GM12878 (cell line): ENCODE data around the gene JMJD6. TPM values are rescaled to one million over a fixed set of nuclear protein-coding genes. Genes with fewer than 3 reads are reported as not detected.

Source experiments
- ASH2L ChIP-seq: fragments of 300-600, 200-600 bp; sonication (generic); IDR thresholded peaks from 2 replicates; pipeline ENCODE4 v1.6.1; 2017; ENCODE audit warnings: low read depth, mild to moderate bottlenecking, borderline replicate concordance
- BCL11A ChIP-seq: IDR thresholded peaks from 2 replicates; pipeline ENCODE4 v1.6.1; 2011; ENCODE audit warnings: low read depth, low read length
- BMI1 ChIP-seq: fragments of 450-650 bp; IDR thresholded peaks from 2 replicates; pipeline ENCODE4 v1.6.1; 2016; ENCODE audit warnings: mild to moderate bottlenecking, moderate library complexity, borderline replicate concordance
- BRCA1 ChIP-seq: IDR thresholded peaks from 2 replicates; pipeline ENCODE4 v1.6.1; 2011; ENCODE audit warnings: low read depth, low read length, improper control_type of control experiment
- CBX5 ChIP-seq: sonication (generic); IDR thresholded peaks from 2 replicates; pipeline ENCODE4 v1.6.1; 2016; ENCODE audit warnings: low read depth, moderate library complexity, mild to moderate bottlenecking, inconsistent platforms
- EP300 ChIP-seq, 2 experiments: fragments of 150-350 bp in 1 of 2; IDR thresholded peaks; 2 replicates each; pipeline ENCODE4 v1.6.1; 2011 to 2012; ENCODE audit warnings: low read depth in 2 of 2, low read length in 2 of 2, borderline replicate concordance in 1 of 2, improper control_type of control experiment in 1 of 2, inconsistent platforms in 1 of 2; ENCODE audit not compliant: control insufficient read depth in 1 of 2
- FOXK2 ChIP-seq: fragments of 450-650 bp; IDR thresholded peaks from 2 replicates; pipeline ENCODE4 v1.6.1; 2017; ENCODE audit warnings: mild to moderate bottlenecking, moderate library complexity
- GATAD2B ChIP-seq: fragments of 450-650 bp; conservative IDR thresholded peaks from 2 replicates; pipeline ENCODE4 v1.6.1; 2017; ENCODE audit warnings: low read depth, mild to moderate bottlenecking, moderate library complexity
- JUND ChIP-seq: IDR thresholded peaks from 2 replicates; pipeline ENCODE4 v1.6.1; 2012; ENCODE audit warnings: low read depth, mild to moderate bottlenecking, low read length, improper control_type of control experiment, moderate library complexity
- KAT2A ChIP-seq: conservative IDR thresholded peaks from 2 replicates; pipeline ENCODE4 v1.6.1; 2011; ENCODE audit warnings: low read depth, low read length; ENCODE audit not compliant: control insufficient read depth
- KDM1A ChIP-seq: fragments of 200-600 bp; sonication (generic); IDR thresholded peaks from 2 replicates; pipeline ENCODE4 v1.6.1; 2016; ENCODE audit warnings: borderline replicate concordance
- LARP7 ChIP-seq: fragments of 450-650 bp; IDR thresholded peaks from 2 replicates; pipeline ENCODE4 v1.6.1; 2017; ENCODE audit warnings: mild to moderate bottlenecking
- NFXL1 ChIP-seq: fragments of 450-650 bp; IDR thresholded peaks from 2 replicates; pipeline ENCODE4 v1.6.1; 2017; ENCODE audit warnings: antibody characterized with exemption, mild to moderate bottlenecking, borderline replicate concordance
- POLR2A ChIP-seq: IDR thresholded peaks from 2 replicates; pipeline ENCODE4 v1.6.1; 2011; ENCODE audit warnings: low read depth, mild to moderate bottlenecking, low read length
- RAD21 ChIP-seq: IDR thresholded peaks from 2 replicates; pipeline ENCODE4 v1.6.1; 2011; ENCODE audit warnings: mild to moderate bottlenecking, low read depth, low read length, moderate library complexity; ENCODE audit not compliant: insufficient read depth
- RBBP5 ChIP-seq: fragments of 200-600 bp; sonication (generic); conservative IDR thresholded peaks from 2 replicates; pipeline ENCODE4 v1.6.1; 2016
- RELA ChIP-seq: fragments of 450-650 bp; IDR thresholded peaks from 2 replicates; pipeline ENCODE4 v1.8.0; 2014; ENCODE audit warnings: borderline replicate concordance; ENCODE audit not compliant: partially characterized antibody
- SP1 ChIP-seq: IDR thresholded peaks from one replicate; pipeline ENCODE4 v1.6.1; 2011; ENCODE audit warnings: low read depth, low read length
- SPI1 ChIP-seq: IDR thresholded peaks from 2 replicates; pipeline ENCODE4 v1.6.1; 2011; ENCODE audit warnings: low read depth, mild to moderate bottlenecking, low read length, moderate library complexity, borderline replicate concordance; ENCODE audit not compliant: insufficient read depth
- TARDBP ChIP-seq: IDR thresholded peaks from 2 replicates; pipeline ENCODE4 v1.6.1; 2016; ENCODE audit warnings: borderline replicate concordance
- TBL1XR1 ChIP-seq: IDR thresholded peaks from 2 replicates; pipeline ENCODE4 v1.6.1; 2012; ENCODE audit warnings: low read depth, low read length, improper control_type of control experiment
- YBX1 ChIP-seq: fragments of 450-650 bp; IDR thresholded peaks from 2 replicates; pipeline ENCODE4 v1.6.1; 2016; ENCODE audit warnings: antibody characterized with exemption
- ZBED1 ChIP-seq: IDR thresholded peaks from 2 replicates; pipeline ENCODE4 v1.6.1; 2016; ENCODE audit warnings: borderline replicate concordance
- ZNF207 ChIP-seq: fragments of 450-650 bp; IDR thresholded peaks from 2 replicates; pipeline ENCODE4 v1.6.1; 2014; ENCODE audit warnings: antibody characterized with exemption, mild to moderate bottlenecking, borderline replicate concordance
- ZNF622 ChIP-seq: fragments of 450-650 bp; IDR thresholded peaks from 2 replicates; pipeline ENCODE4 v1.6.1; 2017; ENCODE audit warnings: mild to moderate bottlenecking, inconsistent platforms
- ZZZ3 ChIP-seq: IDR thresholded peaks from 2 replicates; pipeline ENCODE4 v1.6.1; 2011; ENCODE audit warnings: low read depth; ENCODE audit not compliant: control insufficient read depth, insufficient read length
- polyA plus RNA-seq, 11 experiments: library from polyadenylated mRNA; depleted of rRNA in 4 of 11; unstranded in 6 of 11; stranded (reverse) in 5 of 11; fragments of >200 nt; fragmentation: Nextera tagmentation in 4 of 11; fragmentation: Illumina TruSeq in 1 of 11; extraction: Ambion mirVana in 4 of 11; extraction: Trizol in 1 of 11; gene quantifications; 1 replicate in 1 of 11; 2 replicates in 10 of 11; pipeline versions ENCODE4 v1.2.1 to v1.2.3, GENCODE V29; 2011 to 2016; ENCODE audit warnings: inconsistent platforms in 2 of 11, missing spikeins in 2 of 11, low read depth in 1 of 11
- total RNA-seq, 4 experiments: library from RNA; depleted of rRNA in 3 of 4; stranded (reverse); fragments of >200 nt in 3 of 4; fragmentation: Illumina TruSeq in 1 of 4; extraction: Trizol in 1 of 4; gene quantifications; 2 replicates each; pipeline versions ENCODE4 v1.2.1 to v1.2.3, GENCODE V29; 2013 to 2021
- TF ChIP-seq, protein P1 (sequence below): IDR thresholded peaks from 2 replicates; pipeline ENCODE4 v1.6.1; 2012; ENCODE audit warnings: improper control_type of control experiment, low read depth, low read length; ENCODE audit not compliant: insufficient replicate concordance
- TF ChIP-seq, protein P2 (sequence below): fragments of 150-350 bp; IDR thresholded peaks from 2 replicates; pipeline ENCODE4 v1.6.1; 2014; ENCODE audit warnings: mild to moderate bottlenecking, low read depth, low read length

JMJD6 gene
- total and polyA plus RNA-seq, 10 of the 15 experiments (the other 5 are each of a cell fraction or from before 2014, with no cell fraction given): 1.2 to 36.0 (median 22.2) TPM

- TF ChIP-seq, protein P1, sequence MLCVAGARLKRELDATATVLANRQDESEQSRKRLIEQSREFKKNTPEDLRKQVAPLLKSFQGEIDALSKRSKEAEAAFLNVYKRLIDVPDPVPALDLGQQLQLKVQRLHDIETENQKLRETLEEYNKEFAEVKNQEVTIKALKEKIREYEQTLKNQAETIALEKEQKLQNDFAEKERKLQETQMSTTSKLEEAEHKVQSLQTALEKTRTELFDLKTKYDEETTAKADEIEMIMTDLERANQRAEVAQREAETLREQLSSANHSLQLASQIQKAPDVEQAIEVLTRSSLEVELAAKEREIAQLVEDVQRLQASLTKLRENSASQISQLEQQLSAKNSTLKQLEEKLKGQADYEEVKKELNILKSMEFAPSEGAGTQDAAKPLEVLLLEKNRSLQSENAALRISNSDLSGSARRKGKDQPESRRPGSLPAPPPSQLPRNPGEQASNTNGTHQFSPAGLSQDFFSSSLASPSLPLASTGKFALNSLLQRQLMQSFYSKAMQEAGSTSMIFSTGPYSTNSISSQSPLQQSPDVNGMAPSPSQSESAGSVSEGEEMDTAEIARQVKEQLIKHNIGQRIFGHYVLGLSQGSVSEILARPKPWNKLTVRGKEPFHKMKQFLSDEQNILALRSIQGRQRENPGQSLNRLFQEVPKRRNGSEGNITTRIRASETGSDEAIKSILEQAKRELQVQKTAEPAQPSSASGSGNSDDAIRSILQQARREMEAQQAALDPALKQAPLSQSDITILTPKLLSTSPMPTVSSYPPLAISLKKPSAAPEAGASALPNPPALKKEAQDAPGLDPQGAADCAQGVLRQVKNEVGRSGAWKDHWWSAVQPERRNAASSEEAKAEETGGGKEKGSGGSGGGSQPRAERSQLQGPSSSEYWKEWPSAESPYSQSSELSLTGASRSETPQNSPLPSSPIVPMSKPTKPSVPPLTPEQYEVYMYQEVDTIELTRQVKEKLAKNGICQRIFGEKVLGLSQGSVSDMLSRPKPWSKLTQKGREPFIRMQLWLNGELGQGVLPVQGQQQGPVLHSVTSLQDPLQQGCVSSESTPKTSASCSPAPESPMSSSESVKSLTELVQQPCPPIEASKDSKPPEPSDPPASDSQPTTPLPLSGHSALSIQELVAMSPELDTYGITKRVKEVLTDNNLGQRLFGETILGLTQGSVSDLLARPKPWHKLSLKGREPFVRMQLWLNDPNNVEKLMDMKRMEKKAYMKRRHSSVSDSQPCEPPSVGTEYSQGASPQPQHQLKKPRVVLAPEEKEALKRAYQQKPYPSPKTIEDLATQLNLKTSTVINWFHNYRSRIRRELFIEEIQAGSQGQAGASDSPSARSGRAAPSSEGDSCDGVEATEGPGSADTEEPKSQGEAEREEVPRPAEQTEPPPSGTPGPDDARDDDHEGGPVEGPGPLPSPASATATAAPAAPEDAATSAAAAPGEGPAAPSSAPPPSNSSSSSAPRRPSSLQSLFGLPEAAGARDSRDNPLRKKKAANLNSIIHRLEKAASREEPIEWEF: peak; percentile 33
- no peak for TF ChIP-seq FOXK2
- no peak for TF ChIP-seq RELA
- no peak for TF ChIP-seq SPI1
- TF ChIP-seq TBL1XR1: no peak
- TF ChIP-seq KDM1A: no peak
- TF ChIP-seq JUND: no peak
- TF ChIP-seq CBX5: no peak
- no peak for TF ChIP-seq BRCA1
- TF ChIP-seq KAT2A: no peak
- no peak; the same call in 1 of the 2 replicates for TF ChIP-seq TARDBP
- TF ChIP-seq SP1: peak; percentile 89
- TF ChIP-seq ASH2L: no peak; the same call in 1 of the 2 replicates
- TF ChIP-seq BCL11A: no peak
- peak; percentile 82 for TF ChIP-seq POLR2A
- peak; percentile 92; the same call in 1 of the 2 replicates for TF ChIP-seq LARP7
- TF ChIP-seq GATAD2B: peak; percentile 88
- no peak for TF ChIP-seq EP300 (IDR thresholded peaks at IDR 0.05; ENCODE audit: borderline replicate concordance in 1 of 2, control insufficient read depth in 1 of 2, low read depth in 2 of 2, low read length in 2 of 2)
- no peak for TF ChIP-seq YBX1
- TF ChIP-seq, protein P2, sequence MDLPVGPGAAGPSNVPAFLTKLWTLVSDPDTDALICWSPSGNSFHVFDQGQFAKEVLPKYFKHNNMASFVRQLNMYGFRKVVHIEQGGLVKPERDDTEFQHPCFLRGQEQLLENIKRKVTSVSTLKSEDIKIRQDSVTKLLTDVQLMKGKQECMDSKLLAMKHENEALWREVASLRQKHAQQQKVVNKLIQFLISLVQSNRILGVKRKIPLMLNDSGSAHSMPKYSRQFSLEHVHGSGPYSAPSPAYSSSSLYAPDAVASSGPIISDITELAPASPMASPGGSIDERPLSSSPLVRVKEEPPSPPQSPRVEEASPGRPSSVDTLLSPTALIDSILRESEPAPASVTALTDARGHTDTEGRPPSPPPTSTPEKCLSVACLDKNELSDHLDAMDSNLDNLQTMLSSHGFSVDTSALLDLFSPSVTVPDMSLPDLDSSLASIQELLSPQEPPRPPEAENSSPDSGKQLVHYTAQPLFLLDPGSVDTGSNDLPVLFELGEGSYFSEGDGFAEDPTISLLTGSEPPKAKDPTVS: peak; percentile 66
- 0 out of 2 replicates have a peak, but pooled peaks have one; percentile 1 for TF ChIP-seq ZBED1
- TF ChIP-seq RAD21: no peak
- TF ChIP-seq ZZZ3: no peak
- TF ChIP-seq ZNF207: peak; percentile 45; the same call in 1 of the 2 replicates
- no peak for TF ChIP-seq NFXL1
- TF ChIP-seq BMI1: no peak
- TF ChIP-seq ZNF622: no peak
- TF ChIP-seq RBBP5: no peak
These were observed at the start of gene JMJD6 (continued) for GRCh38 chr17:76726231-76726775.
